HEK293T (cell line): Measurements from ENCODE around the gene PDE2A.

Experiments used
- BHLHE40 ChIP-seq: fragments of 450-650 bp; IDR thresholded peaks from 2 replicates; pipeline ENCODE4 v1.6.1; 2016; ENCODE audit warnings: mild to moderate bottlenecking, moderate library complexity, borderline replicate concordance
- ELF4 ChIP-seq: fragments of 450-650 bp; IDR thresholded peaks from 2 replicates; pipeline ENCODE4 v1.6.1; 2017; ENCODE audit warnings: antibody characterized with exemption
- FOXK2 ChIP-seq: fragments of 450-650 bp; IDR thresholded peaks from 2 replicates; pipeline ENCODE4 v1.6.1; 2016; ENCODE audit warnings: mild to moderate bottlenecking
- FOXM1 ChIP-seq: fragments of 450-650 bp; IDR thresholded peaks from 2 replicates; pipeline ENCODE4 v1.6.1; 2017; ENCODE audit warnings: mild to moderate bottlenecking, borderline replicate concordance
- HDGF ChIP-seq: fragments of 450-650 bp; IDR thresholded peaks from 2 replicates; pipeline ENCODE4 v1.6.1; 2017; ENCODE audit warnings: antibody characterized with exemption, borderline replicate concordance
- L3MBTL2 ChIP-seq: fragments of 450-650 bp; conservative IDR thresholded peaks from 2 replicates; pipeline ENCODE4 v1.6.1; 2016; ENCODE audit warnings: mild to moderate bottlenecking
- SP1 ChIP-seq: fragments of 450-650 bp; IDR thresholded peaks from 2 replicates; pipeline ENCODE4 v1.6.1; 2017
- SUZ12 ChIP-seq: fragments of 450-650 bp; IDR thresholded peaks from 2 replicates; pipeline ENCODE4 v1.6.1; 2016; ENCODE audit warnings: mild to moderate bottlenecking
- TARDBP ChIP-seq: fragments of 450-650 bp; IDR thresholded peaks from 2 replicates; pipeline ENCODE4 v1.6.1; 2016
- TF ChIP-seq, protein P1 (sequence below): fragments of 450-650 bp; IDR thresholded peaks from 2 replicates; pipeline ENCODE4 v1.6.1; 2016

DNA sequence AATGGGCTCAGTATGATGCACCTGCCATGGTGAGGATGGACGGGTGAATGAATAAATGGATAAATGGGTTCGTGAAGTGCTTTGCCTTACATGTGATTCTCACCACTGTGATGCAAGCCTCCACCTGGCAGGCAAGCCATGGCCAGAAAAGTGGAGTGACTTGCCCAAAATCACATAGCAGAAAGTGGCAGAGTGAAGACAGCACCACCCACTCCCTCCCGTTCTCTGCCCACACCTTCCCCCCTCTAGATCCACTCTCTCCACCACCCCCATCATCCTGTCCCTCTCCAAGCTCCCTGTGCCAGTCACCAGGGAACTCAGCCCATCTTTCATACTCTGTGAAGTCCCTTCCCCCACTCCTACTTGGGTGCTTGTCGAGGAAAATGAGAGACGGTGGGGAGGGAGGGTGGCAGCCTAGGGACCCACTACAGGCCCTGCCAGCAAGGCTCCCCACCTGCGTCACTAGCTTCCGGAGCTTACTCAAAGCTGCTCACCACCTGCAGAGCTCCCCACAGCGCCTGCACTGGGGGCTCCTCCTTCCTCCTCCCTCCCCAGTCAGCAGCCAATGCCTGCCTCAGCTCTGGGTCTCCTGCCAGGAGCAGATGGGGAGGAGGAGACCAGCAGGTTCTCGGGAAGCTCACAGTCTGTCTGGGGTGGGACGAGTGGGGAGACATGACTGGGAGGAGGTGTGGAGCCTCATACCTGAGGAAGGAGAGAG, 82.3 kb downstream of the PDE2A start:
- TF ChIP-seq HDGF (no peak), SUZ12 (no peak), ELF4 (no peak), L3MBTL2 (no peak), FOXK2 (no peak), BHLHE40 (no peak), FOXM1 (no peak), SP1 (no peak), TARDBP (no peak)
- TF ChIP-seq, protein P1, sequence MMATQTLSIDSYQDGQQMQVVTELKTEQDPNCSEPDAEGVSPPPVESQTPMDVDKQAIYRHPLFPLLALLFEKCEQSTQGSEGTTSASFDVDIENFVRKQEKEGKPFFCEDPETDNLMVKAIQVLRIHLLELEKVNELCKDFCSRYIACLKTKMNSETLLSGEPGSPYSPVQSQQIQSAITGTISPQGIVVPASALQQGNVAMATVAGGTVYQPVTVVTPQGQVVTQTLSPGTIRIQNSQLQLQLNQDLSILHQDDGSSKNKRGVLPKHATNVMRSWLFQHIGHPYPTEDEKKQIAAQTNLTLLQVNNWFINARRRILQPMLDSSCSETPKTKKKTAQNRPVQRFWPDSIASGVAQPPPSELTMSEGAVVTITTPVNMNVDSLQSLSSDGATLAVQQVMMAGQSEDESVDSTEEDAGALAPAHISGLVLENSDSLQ, result no peak
